ENCODE results near the gene HDLBP.
A peak's percentile ranks its signal among the peaks of the same experiment; 100 is the strongest.

Gene HDLBP

GRCh38 chr2:241315093-241315878 lies at the start of gene HDLBP:
TSS of gene HDLBP (minus strand) at chr2:241315672. CDS start at chr2:241266869, 48,803 bp downstream.
- Histone ChIP-seq H3K4me2 (ENCODE audit: low read depth, low read length, poor library complexity, severe bottlenecking) (peak within 1 kb of the TSS; percentile 95), H3F3A (ENCODE audit: insufficient read depth) (peaks cover 14% of the 10 kb centered on the region; the same call in 1 of the 2 replicates), H2AFZ (ENCODE audit: low read depth, low read length, severe bottlenecking) (peak within 1 kb of the TSS; percentile 64), H3K27ac (ENCODE audit: low read depth, low read length) (peak within 1 kb of the TSS; percentile 89), H3K27me3 (ENCODE audit: low read length) (no peaks in the 10 kb centered on the region), H3K9ac (ENCODE audit: low read length) (peak within 1 kb of the TSS; percentile 83), H3K36me3 (ENCODE audit: low read length) (peaks cover 6% of the 10 kb centered on the region; the same call in 1 of the 2 replicates), H4K20me1 (ENCODE audit: low read depth, low read length) (peaks cover 8% of the 10 kb centered on the region; the same call in 1 of the 2 replicates), H3K79me2 (ENCODE audit: insufficient read depth, low read length) (peaks cover 90% of the 10 kb centered on the region), H3K9me3 (ENCODE audit: insufficient read depth, low read length) (no peaks in the 10 kb centered on the region), H3K4me3 (ENCODE audit: insufficient read depth, low read length, poor library complexity, severe bottlenecking) (peak within 1 kb of the TSS; percentile 87), H3K9me2 (replicated peaks; ENCODE audit: insufficient read depth, low read length) (no peaks in the 10 kb centered on the region)
- TF ChIP-seq EZH2phosphoT487 (conservative IDR thresholded peaks at IDR 0.05; ENCODE audit: low read length) (no peak), CTCF (IDR thresholded peaks at IDR 0.05; ENCODE audit: insufficient read depth, low read length, poor library complexity, severe bottlenecking) (peak; percentile 55)

GRCh38 chr2:241364781-241365180 lies 49.3 kb upstream of the HDLBP start:
- Histone ChIP-seq H3K9me2 (replicated peaks; ENCODE audit: insufficient read depth, low read length) (no peaks in the 10 kb centered on the region), H3K4me3 (ENCODE audit: insufficient read depth, low read length, poor library complexity, severe bottlenecking) (no peak overlapping the region), H3F3A (ENCODE audit: insufficient read depth) (no peaks in the 10 kb centered on the region), H3K79me2 (ENCODE audit: insufficient read depth, low read length) (no peaks in the 10 kb centered on the region), H3K27ac (ENCODE audit: low read depth, low read length) (no peak overlapping the region), H3K36me3 (ENCODE audit: low read length) (no peaks in the 10 kb centered on the region), H3K4me2 (ENCODE audit: low read depth, low read length, poor library complexity, severe bottlenecking) (no peak overlapping the region), H3K9ac (ENCODE audit: low read length) (no peak overlapping the region), H2AFZ (ENCODE audit: low read depth, low read length, severe bottlenecking) (no peak overlapping the region), H3K9me3 (ENCODE audit: insufficient read depth, low read length) (no peaks in the 10 kb centered on the region), H4K20me1 (ENCODE audit: low read depth, low read length) (no peaks in the 10 kb centered on the region), H3K27me3 (ENCODE audit: low read length) (no peaks in the 10 kb centered on the region)
- TF ChIP-seq EZH2phosphoT487 (conservative IDR thresholded peaks at IDR 0.05; ENCODE audit: low read length), result no peak
- no peak for TF ChIP-seq CTCF (IDR thresholded peaks at IDR 0.05; ENCODE audit: insufficient read depth, low read length, poor library complexity, severe bottlenecking)

GRCh38 chr2:241363426-241363825 lies 48.0 kb upstream of the HDLBP start:
- H3K9me3 ChIP-seq (ENCODE audit: insufficient read depth, low read length), result no peaks in the 10 kb centered on the region

More at GRCh38 chr2:241363426-241363825, 48.0 kb upstream of the HDLBP start:
- no peaks in the 10 kb centered on the region; the same call in 1 of the 2 replicates for H4K20me1 ChIP-seq (ENCODE audit: low read depth, low read length)
- H3K27ac ChIP-seq (ENCODE audit: low read depth, low read length), result no peak overlapping the region
- no peaks in the 10 kb centered on the region for H3K27me3 ChIP-seq (ENCODE audit: low read length)
- no peaks in the 10 kb centered on the region for H3F3A ChIP-seq (ENCODE audit: insufficient read depth)
- no peaks in the 10 kb centered on the region for H3K36me3 ChIP-seq (ENCODE audit: low read length)
- H3K4me3 ChIP-seq (ENCODE audit: insufficient read depth, low read length, poor library complexity, severe bottlenecking), result no peak overlapping the region
- no peaks in the 10 kb centered on the region for H3K9me2 ChIP-seq (replicated peaks; ENCODE audit: insufficient read depth, low read length)
- H2AFZ ChIP-seq (ENCODE audit: low read depth, low read length, severe bottlenecking), result no peak overlapping the region
- H3K79me2 ChIP-seq (ENCODE audit: insufficient read depth, low read length), result no peaks in the 10 kb centered on the region
- TF ChIP-seq CTCF (IDR thresholded peaks at IDR 0.05; ENCODE audit: insufficient read depth, low read length, poor library complexity, severe bottlenecking), result no peak
- TF ChIP-seq EZH2phosphoT487 (conservative IDR thresholded peaks at IDR 0.05; ENCODE audit: low read length), result no peak
- no peak overlapping the region for H3K4me2 ChIP-seq (ENCODE audit: low read depth, low read length, poor library complexity, severe bottlenecking)
- no peak overlapping the region for H3K9ac ChIP-seq (ENCODE audit: low read length)

Data from SU-DHL-6 (cell line).